ENCODE measurements around the gene BPIFB6.

The BPIFB6 gene

GRCh38 chr20:33093074-33093473 lies 61.6 kb downstream of the BPIFB6 start:
- no peak for DNase-seq

GRCh38 chr20:33093582-33093981 lies 62.1 kb downstream of the BPIFB6 start:
- no peak for DNase-seq
